ENCODE results near the gene STUM.

- no peak for TF ChIP-seq CTCF (IDR thresholded peaks at IDR 0.05; ENCODE audit: insufficient read depth, low read length, poor library complexity, severe bottlenecking)
- TF ChIP-seq EZH2phosphoT487 (conservative IDR thresholded peaks at IDR 0.05; ENCODE audit: low read length) = no peak
Measured at GRCh38 chr1:226529891-226530290, 18.7 kb upstream of the STUM start.

All from SU-DHL-6 (cell line).